Mesendoderm (in vitro differentiated cells): ENCODE data around the gene PPP2R2C.

Source experiments
- DNase-seq: peaks from one replicate; pipeline ENCODE4 v3.0.0; 2013
- H2AK5ac ChIP-seq: 2 replicates; pipeline ENCODE4 v1.6.1; 2013; ENCODE audit warnings: low read length, inconsistent platforms
- H2BK120ac ChIP-seq: 2 replicates; pipeline ENCODE4 v1.6.1; 2013; ENCODE audit warnings: low read depth, mild to moderate bottlenecking, low read length, moderate library complexity, mixed read lengths
- H2BK15ac ChIP-seq: replicated peaks from 2 replicates; pipeline ENCODE4 v1.6.1; 2013; ENCODE audit warnings: low read depth, mild to moderate bottlenecking, moderate library complexity
- H2BK5ac ChIP-seq: 2 replicates; pipeline ENCODE4 v1.6.1; 2013; ENCODE audit warnings: low read length, inconsistent platforms
- H3K18ac ChIP-seq: 2 replicates; pipeline ENCODE4 v1.6.1; 2013; ENCODE audit warnings: mild to moderate bottlenecking, low read length, mixed read lengths
- H3K23ac ChIP-seq: one replicate; pipeline ENCODE4 v1.6.1; 2013; ENCODE audit warnings: low read length
- H3K27ac ChIP-seq: 2 replicates; pipeline ENCODE4 v1.5.1; 2013; ENCODE audit warnings: low read depth, mild to moderate bottlenecking, inconsistent platforms, low read length, moderate library complexity
- H3K27me3 ChIP-seq: 2 replicates; pipeline ENCODE4 v1.6.1; 2013; ENCODE audit warnings: low read length, control low read depth, mild to moderate bottlenecking, inconsistent platforms; ENCODE audit not compliant: insufficient read depth, poor library complexity
- H3K36me3 ChIP-seq: 2 replicates; pipeline ENCODE4 v1.6.1; 2013; ENCODE audit warnings: low read length, inconsistent platforms; ENCODE audit not compliant: control insufficient read depth, insufficient read depth
- H3K4ac ChIP-seq: one replicate; pipeline ENCODE4 v1.6.1; 2013; ENCODE audit warnings: low read depth, mild to moderate bottlenecking, low read length, moderate library complexity
- H3K4me1 ChIP-seq: 2 replicates; pipeline ENCODE4 v1.6.1; 2013; ENCODE audit warnings: low read depth, low read length, inconsistent platforms; ENCODE audit not compliant: control insufficient read depth
- H3K4me2 ChIP-seq: 2 replicates; pipeline ENCODE4 v1.6.1; 2013; ENCODE audit warnings: low read length
- H3K4me3 ChIP-seq: 2 replicates; pipeline ENCODE4 v1.5.1; 2013; ENCODE audit warnings: mild to moderate bottlenecking, low read length
- H3K56ac ChIP-seq: one replicate; pipeline ENCODE4 v1.6.1; 2013; ENCODE audit warnings: low read length
- H3K79me1 ChIP-seq: 2 replicates; pipeline ENCODE4 v1.6.1; 2013; ENCODE audit warnings: low read length, inconsistent platforms
- H3K79me2 ChIP-seq: 2 replicates; pipeline ENCODE4 v1.6.1; 2013; ENCODE audit warnings: mild to moderate bottlenecking, low read length; ENCODE audit not compliant: control insufficient read depth, insufficient read depth
- H3K9ac ChIP-seq: 2 replicates; pipeline ENCODE4 v1.6.1; 2013; ENCODE audit warnings: low read length, inconsistent platforms
- H4K5ac ChIP-seq: one replicate; pipeline ENCODE4 v1.6.1; 2013; ENCODE audit warnings: low read length
- H4K8ac ChIP-seq: one replicate; pipeline ENCODE4 v1.6.1; 2013; ENCODE audit warnings: low read depth, mild to moderate bottlenecking, control low read depth, low read length, moderate library complexity
- WGBS: extraction: QIAGEN DNeasy Blood & Tissue Kit; methylation state at CpG from one replicate; pipeline ENCODE4 v1.1.7; 2013; ENCODE audit warnings: low lambda C conversion rate, missing lambda C conversion rate; ENCODE audit not compliant: insufficient coverage; ENCODE audit errors: extremely low coverage; 5-methylcytosine and 5-hydroxymethylcytosine counted together

The PPP2R2C gene

DNA sequence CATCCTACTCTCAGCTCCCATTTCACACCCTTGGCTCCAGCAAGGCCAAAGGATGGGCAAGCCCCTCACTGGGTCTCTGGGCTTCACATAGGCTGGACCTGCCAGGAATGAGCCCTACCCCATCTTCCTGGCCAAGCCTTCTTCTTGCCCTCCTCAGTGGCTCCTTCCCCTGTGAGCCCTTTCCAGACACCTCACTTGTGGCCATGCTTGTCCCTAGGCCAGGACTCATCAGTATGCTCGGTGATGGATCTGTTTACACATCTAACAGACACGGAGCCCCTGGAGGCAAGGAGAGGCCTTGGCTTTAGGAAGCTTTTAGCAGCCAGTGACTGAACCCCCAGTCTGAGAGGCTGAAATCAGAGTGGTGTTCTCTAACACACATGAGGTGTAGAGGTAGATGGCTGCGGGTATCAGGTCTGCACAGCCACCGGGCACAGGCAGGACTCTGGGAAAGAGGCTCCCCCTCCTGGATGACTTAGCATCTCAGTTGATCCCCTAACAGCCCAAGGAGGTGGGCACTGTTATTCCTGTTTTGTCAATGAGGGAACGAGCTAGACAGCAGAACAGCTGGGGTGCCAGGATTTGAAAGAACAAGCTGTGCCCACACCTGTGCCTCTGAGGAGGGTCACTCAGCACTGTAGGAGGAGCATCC, 44.8 kb downstream of the PPP2R2C start:
- Histone ChIP-seq H3K4me2 (no peak overlapping the region), H3K79me2 (no peaks in the 10 kb centered on the region), H2BK15ac (no peak overlapping the region), H3K9ac (no peak overlapping the region), H4K5ac (no peak overlapping the region), H3K4ac (no peak overlapping the region), H3K4me3 (no peak overlapping the region), H3K23ac (no peak overlapping the region), H3K27me3 (no peaks in the 10 kb centered on the region), H3K4me1 (no peaks in the 10 kb centered on the region), H3K27ac (no peak overlapping the region), H2BK120ac (no peak overlapping the region), H3K18ac (no peak overlapping the region), H2BK5ac (no peak overlapping the region), H3K56ac (no peak overlapping the region), H3K36me3 (no peaks in the 10 kb centered on the region), H3K79me1 (no peaks in the 10 kb centered on the region), H2AK5ac (no peak overlapping the region), H4K8ac (no peak overlapping the region)
- WGBS = no CpG with 5 or more reads among the region's 5 CpGs
- no peak for DNase-seq

DNA sequence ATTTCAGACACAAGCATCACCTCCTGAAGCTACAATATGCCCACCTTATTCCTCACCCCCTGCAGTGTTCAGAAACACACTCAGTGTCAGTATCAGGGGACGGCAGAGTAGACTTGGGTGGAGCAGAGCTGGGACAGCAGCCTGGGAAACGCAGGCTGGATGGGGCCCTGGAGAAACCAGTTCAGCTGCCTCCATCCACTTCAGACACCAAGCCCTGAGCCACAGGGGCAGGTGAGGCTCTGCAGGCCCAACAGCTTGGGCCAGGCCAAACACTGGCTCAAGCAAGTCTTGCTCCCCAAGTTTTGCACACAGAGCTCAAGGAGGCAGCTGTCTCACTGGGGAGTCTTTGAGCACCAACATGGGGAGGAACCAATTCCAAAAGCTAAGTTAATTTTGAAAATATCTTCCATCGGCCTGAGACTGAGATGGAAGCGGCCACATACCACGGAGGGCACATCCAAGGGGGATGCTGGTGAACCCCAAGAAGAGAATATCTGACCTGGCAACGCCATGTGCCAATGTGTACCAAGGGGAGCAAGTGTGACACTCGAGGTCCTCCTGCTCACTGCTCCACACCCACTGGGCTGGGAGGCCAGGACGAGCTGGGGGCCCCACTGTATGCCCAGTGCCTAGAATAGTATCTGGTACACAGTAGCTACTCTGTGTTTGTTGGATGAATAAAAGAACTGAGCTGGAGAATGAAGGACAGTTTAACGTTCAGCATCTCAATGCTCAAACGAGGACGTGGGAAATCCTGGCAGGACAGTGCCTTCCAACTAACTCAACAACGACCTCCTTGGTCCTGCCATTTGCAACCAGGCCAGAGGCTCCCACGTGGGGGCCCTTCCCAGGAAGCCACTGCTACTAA, 45.6 kb downstream of the PPP2R2C start:
- no peak for DNase-seq
- no peak overlapping the region for H3K4ac ChIP-seq
- H3K36me3 ChIP-seq = no peaks in the 10 kb centered on the region
- no CpG with 5 or more reads among the region's 13 CpGs for WGBS
- H3K4me3 ChIP-seq = no peak overlapping the region
- no peak overlapping the region for H2BK15ac ChIP-seq
- H3K79me2 ChIP-seq = no peaks in the 10 kb centered on the region
- H3K18ac ChIP-seq = no peak overlapping the region
- no peak overlapping the region for H3K23ac ChIP-seq
- no peak overlapping the region for H3K56ac ChIP-seq
- no peak overlapping the region for H3K27ac ChIP-seq
- no peak overlapping the region for H4K8ac ChIP-seq
- H2BK120ac ChIP-seq = no peak overlapping the region
- H3K27me3 ChIP-seq = no peaks in the 10 kb centered on the region
- no peak overlapping the region for H3K9ac ChIP-seq
- H2AK5ac ChIP-seq = no peak overlapping the region
- H2BK5ac ChIP-seq = no peak overlapping the region
- no peaks in the 10 kb centered on the region for H3K4me1 ChIP-seq
- H3K79me1 ChIP-seq = no peaks in the 10 kb centered on the region
- no peak overlapping the region for H4K5ac ChIP-seq
- no peak overlapping the region for H3K4me2 ChIP-seq

DNA sequence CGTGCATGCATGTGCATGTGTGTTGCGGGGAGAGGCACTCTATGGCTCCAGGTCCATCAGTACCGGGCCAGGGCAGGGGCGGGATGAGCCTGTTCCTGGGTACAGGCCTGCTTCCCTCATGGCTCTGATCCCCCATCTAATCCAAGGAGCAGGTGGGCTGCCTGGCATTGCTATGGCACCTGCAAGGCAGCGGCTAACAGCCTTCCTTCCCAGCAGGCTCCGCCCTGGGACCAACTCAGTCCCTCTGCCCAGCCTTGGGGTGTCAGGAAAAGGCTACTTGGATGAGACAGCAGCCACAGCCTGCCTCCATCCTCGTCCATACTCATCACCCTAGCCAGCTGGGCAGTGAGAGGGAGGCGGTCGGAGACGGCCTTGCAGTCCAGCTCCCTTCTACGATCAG, 46.5 kb downstream of the PPP2R2C start:
- no CpG with 5 or more reads among the region's 11 CpGs for WGBS
- Histone ChIP-seq H3K27ac (no peak overlapping the region), H2BK120ac (no peak overlapping the region), H3K4ac (no peak overlapping the region), H3K4me1 (no peaks in the 10 kb centered on the region), H3K79me1 (no peaks in the 10 kb centered on the region), H3K36me3 (no peaks in the 10 kb centered on the region), H3K4me2 (no peak overlapping the region), H3K56ac (no peak overlapping the region), H3K23ac (no peak overlapping the region), H3K18ac (no peak overlapping the region), H3K4me3 (no peak overlapping the region), H3K79me2 (no peaks in the 10 kb centered on the region), H4K8ac (no peak overlapping the region), H2BK5ac (no peak overlapping the region), H2BK15ac (no peak overlapping the region), H4K5ac (no peak overlapping the region), H2AK5ac (no peak overlapping the region), H3K27me3 (no peaks in the 10 kb centered on the region), H3K9ac (no peak overlapping the region)
- no peak for DNase-seq

DNA sequence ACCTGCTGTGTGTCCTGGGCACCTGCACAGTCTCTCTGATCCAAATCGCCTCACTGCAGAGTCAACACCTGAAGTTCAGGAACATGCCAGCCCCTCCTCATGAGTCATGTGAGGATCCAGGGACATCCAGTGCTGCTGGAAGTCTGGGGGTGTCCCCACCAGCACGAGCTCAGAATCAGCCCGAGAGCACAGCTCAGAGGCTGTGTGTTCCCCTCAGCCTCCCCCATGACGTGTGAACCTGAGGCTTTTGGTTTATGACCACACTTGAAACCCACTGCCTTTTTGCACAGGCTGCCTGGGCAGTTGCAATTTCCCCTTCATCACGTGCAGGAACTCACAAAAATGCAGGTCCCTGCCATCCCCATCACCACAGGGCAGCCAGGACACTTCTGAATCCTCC, 47.1 kb downstream of the PPP2R2C start:
- H3K4ac ChIP-seq = no peak overlapping the region
- no peak overlapping the region for H2BK5ac ChIP-seq
- H3K4me3 ChIP-seq = no peak overlapping the region
- no peak overlapping the region for H3K18ac ChIP-seq
- H3K27ac ChIP-seq = no peak overlapping the region
- no peak overlapping the region for H2BK15ac ChIP-seq
- DNase-seq = no peak
- H3K23ac ChIP-seq = no peak overlapping the region
- H3K56ac ChIP-seq = no peak overlapping the region
- no peaks in the 10 kb centered on the region for H3K79me1 ChIP-seq
- H4K8ac ChIP-seq = no peak overlapping the region
- H3K4me1 ChIP-seq = no peaks in the 10 kb centered on the region
- H3K79me2 ChIP-seq = no peaks in the 10 kb centered on the region
- H3K4me2 ChIP-seq = no peak overlapping the region
- H3K36me3 ChIP-seq = no peaks in the 10 kb centered on the region
- H3K27me3 ChIP-seq = no peaks in the 10 kb centered on the region
- H2AK5ac ChIP-seq = no peak overlapping the region
- H2BK120ac ChIP-seq = no peak overlapping the region
- H4K5ac ChIP-seq = no peak overlapping the region
- H3K9ac ChIP-seq = no peak overlapping the region
- no CpG with 5 or more reads among the region's 5 CpGs for WGBS

DNA sequence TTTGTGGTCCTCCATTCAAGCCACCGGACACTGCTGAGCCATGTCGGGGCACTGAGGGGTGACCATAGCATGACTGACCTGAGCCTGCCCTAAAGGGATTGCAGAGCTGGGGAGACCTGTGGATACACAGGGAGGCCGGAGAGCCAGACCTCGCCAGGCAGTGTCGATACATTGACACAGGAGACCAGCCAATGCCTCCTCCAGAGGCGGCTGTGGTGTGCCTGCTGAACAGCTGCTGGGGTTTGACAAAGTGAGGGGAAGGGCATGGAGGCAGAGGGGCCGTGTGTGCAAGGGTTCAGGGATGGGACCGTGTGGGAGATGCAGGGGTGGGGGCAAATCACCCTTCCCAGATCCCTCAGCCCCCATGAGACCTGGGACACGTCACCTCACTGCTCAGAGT, 48.0 kb downstream of the PPP2R2C start:
- H2BK5ac ChIP-seq = no peak overlapping the region
- no peak for DNase-seq
- no peak overlapping the region for H2BK120ac ChIP-seq
- no peaks in the 10 kb centered on the region for H3K79me2 ChIP-seq
- no peaks in the 10 kb centered on the region for H3K27me3 ChIP-seq
- WGBS = no CpG with 5 or more reads among the region's 9 CpGs
- no peak overlapping the region for H3K18ac ChIP-seq
- no peak overlapping the region for H3K27ac ChIP-seq
- no peak overlapping the region for H3K4me2 ChIP-seq
- H2AK5ac ChIP-seq = no peak overlapping the region
- H3K23ac ChIP-seq = no peak overlapping the region
- no peaks in the 10 kb centered on the region for H3K4me1 ChIP-seq
- no peak overlapping the region for H3K56ac ChIP-seq
- no peaks in the 10 kb centered on the region for H3K36me3 ChIP-seq
- no peak overlapping the region for H4K8ac ChIP-seq
- no peak overlapping the region for H4K5ac ChIP-seq
- H2BK15ac ChIP-seq = no peak overlapping the region
- no peaks in the 10 kb centered on the region for H3K79me1 ChIP-seq
- H3K4me3 ChIP-seq = no peak overlapping the region
- no peak overlapping the region for H3K9ac ChIP-seq
- no peak overlapping the region for H3K4ac ChIP-seq
